ENCODE data around the gene AMN.

- TF ChIP-seq CTCF (IDR thresholded peaks at IDR 0.05; ENCODE audit: poor library complexity) = no peak
- no peak for TF ChIP-seq EZH2phosphoT487 (IDR thresholded peaks at IDR 0.05; ENCODE audit: low read depth, severe bottlenecking, unreplicated experiment)
- TF ChIP-seq EZH2 (IDR thresholded peaks at IDR 0.05; ENCODE audit: borderline replicate concordance) = no peak
These were observed 25.0 kb upstream of the AMN start for GRCh38 chr14:102897299-102898027.
